ENCODE data around the gene ZBTB17.

ZBTB17 gene

GRCh38 chr1:15992582-15993500, 16.9 kb upstream of the ZBTB17 start:
- TF ChIP-seq TAF1 (IDR thresholded peaks at IDR 0.05; ENCODE audit: borderline replicate concordance, insufficient read depth, low read length) = no peak
- no peak for TF ChIP-seq FOXP2 (optimal IDR thresholded peaks at IDR 0.05; ENCODE audit: borderline replicate concordance, extremely low read depth, extremely low read length, insufficient read depth)
- TF ChIP-seq SIN3A (IDR thresholded peaks at IDR 0.05; ENCODE audit: borderline replicate concordance, insufficient read depth, low read length) = no peak
- no peak for TF ChIP-seq REST (IDR thresholded peaks at IDR 0.05; ENCODE audit: insufficient read depth in 1 of 2, low read depth in 2 of 2, low read length in 2 of 2)
- TF ChIP-seq POLR2AphosphoS5 (IDR thresholded peaks at IDR 0.05; ENCODE audit: low read depth, low read length) = no peak

GRCh38 chr1:15992187-15992553, 16.3 kb upstream of the ZBTB17 start:
- no peak for TF ChIP-seq REST (IDR thresholded peaks at IDR 0.05; ENCODE audit: insufficient read depth in 1 of 2, low read depth in 2 of 2, low read length in 2 of 2)
- TF ChIP-seq POLR2AphosphoS5 (IDR thresholded peaks at IDR 0.05; ENCODE audit: low read depth, low read length) = no peak
- no peak for TF ChIP-seq SIN3A (IDR thresholded peaks at IDR 0.05; ENCODE audit: borderline replicate concordance, insufficient read depth, low read length)
- no peak for TF ChIP-seq TAF1 (IDR thresholded peaks at IDR 0.05; ENCODE audit: borderline replicate concordance, insufficient read depth, low read length)
- no peak for TF ChIP-seq FOXP2 (optimal IDR thresholded peaks at IDR 0.05; ENCODE audit: borderline replicate concordance, extremely low read depth, extremely low read length, insufficient read depth)

- TF ChIP-seq REST (IDR thresholded peaks at IDR 0.05; ENCODE audit: insufficient read depth in 1 of 2, low read depth in 2 of 2, low read length in 2 of 2) (no peak), TAF1 (IDR thresholded peaks at IDR 0.05; ENCODE audit: borderline replicate concordance, insufficient read depth, low read length) (no peak), FOXP2 (optimal IDR thresholded peaks at IDR 0.05; ENCODE audit: borderline replicate concordance, extremely low read depth, extremely low read length, insufficient read depth) (no peak), SIN3A (IDR thresholded peaks at IDR 0.05; ENCODE audit: borderline replicate concordance, insufficient read depth, low read length) (no peak), POLR2AphosphoS5 (IDR thresholded peaks at IDR 0.05; ENCODE audit: low read depth, low read length) (no peak)
Measured at GRCh38 chr1:15991427-15992186, 15.7 kb upstream of the ZBTB17 start.

GRCh38 chr1:15989776-15990175, 13.9 kb upstream of the ZBTB17 start:
- no peak for TF ChIP-seq FOXP2 (optimal IDR thresholded peaks at IDR 0.05; ENCODE audit: borderline replicate concordance, extremely low read depth, extremely low read length, insufficient read depth)
- TF ChIP-seq TAF1 (IDR thresholded peaks at IDR 0.05; ENCODE audit: borderline replicate concordance, insufficient read depth, low read length) = no peak
- TF ChIP-seq POLR2AphosphoS5 (IDR thresholded peaks at IDR 0.05; ENCODE audit: low read depth, low read length) = no peak
- no peak for TF ChIP-seq SIN3A (IDR thresholded peaks at IDR 0.05; ENCODE audit: borderline replicate concordance, insufficient read depth, low read length)
- TF ChIP-seq REST (IDR thresholded peaks at IDR 0.05; ENCODE audit: insufficient read depth in 1 of 2, low read depth in 2 of 2, low read length in 2 of 2) = no peak

Measured in PFSK-1 (cell line).